GM20000 (cell line): ENCODE data around the gene CFAP251.

ENCODE experiments used
- DNase-seq: peaks from one replicate; pipeline ENCODE4 v3.0.0; 2012; ENCODE audit warnings: low spot score
- TF ChIP-seq, protein P1 (sequence below): IDR thresholded peaks from 2 replicates; pipeline ENCODE4 v1.5.1; 2012; ENCODE audit warnings: mild to moderate bottlenecking, control low read depth; ENCODE audit errors: extremely low read depth, missing control alignments

Gene CFAP251

DNA sequence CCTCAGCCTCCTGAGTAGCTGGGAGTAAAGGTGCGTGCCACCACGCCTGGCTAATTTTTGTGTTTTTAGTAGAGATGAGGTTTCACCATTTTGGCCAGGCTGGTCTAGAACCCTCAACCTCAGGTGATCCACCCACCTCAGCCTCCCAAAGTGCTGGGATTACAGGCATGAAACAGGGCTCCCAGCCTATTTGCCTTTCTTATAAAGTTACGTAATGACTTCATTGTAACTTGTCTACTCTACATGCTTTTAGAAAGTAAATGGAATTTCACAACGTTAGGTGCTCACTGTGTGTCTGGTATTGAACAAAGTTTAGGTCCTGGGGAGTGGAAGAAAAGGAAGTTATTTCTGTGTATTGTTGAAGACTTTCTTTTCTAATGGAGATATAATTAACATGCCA, 12.5 kb downstream of the CFAP251 start:
- no peak for DNase-seq
- TF ChIP-seq, protein P1, sequence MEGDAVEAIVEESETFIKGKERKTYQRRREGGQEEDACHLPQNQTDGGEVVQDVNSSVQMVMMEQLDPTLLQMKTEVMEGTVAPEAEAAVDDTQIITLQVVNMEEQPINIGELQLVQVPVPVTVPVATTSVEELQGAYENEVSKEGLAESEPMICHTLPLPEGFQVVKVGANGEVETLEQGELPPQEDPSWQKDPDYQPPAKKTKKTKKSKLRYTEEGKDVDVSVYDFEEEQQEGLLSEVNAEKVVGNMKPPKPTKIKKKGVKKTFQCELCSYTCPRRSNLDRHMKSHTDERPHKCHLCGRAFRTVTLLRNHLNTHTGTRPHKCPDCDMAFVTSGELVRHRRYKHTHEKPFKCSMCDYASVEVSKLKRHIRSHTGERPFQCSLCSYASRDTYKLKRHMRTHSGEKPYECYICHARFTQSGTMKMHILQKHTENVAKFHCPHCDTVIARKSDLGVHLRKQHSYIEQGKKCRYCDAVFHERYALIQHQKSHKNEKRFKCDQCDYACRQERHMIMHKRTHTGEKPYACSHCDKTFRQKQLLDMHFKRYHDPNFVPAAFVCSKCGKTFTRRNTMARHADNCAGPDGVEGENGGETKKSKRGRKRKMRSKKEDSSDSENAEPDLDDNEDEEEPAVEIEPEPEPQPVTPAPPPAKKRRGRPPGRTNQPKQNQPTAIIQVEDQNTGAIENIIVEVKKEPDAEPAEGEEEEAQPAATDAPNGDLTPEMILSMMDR = no peak

- TF ChIP-seq, protein P1 = no peak
- no peak for DNase-seq
These were observed 13.8 kb downstream of the CFAP251 start for GRCh38 chr12:121932176-121932536.

GRCh38 chr12:121932914-121933521, 14.6 kb downstream of the CFAP251 start:
- DNase-seq = no peak
- TF ChIP-seq, protein P1 = no peak

DNA sequence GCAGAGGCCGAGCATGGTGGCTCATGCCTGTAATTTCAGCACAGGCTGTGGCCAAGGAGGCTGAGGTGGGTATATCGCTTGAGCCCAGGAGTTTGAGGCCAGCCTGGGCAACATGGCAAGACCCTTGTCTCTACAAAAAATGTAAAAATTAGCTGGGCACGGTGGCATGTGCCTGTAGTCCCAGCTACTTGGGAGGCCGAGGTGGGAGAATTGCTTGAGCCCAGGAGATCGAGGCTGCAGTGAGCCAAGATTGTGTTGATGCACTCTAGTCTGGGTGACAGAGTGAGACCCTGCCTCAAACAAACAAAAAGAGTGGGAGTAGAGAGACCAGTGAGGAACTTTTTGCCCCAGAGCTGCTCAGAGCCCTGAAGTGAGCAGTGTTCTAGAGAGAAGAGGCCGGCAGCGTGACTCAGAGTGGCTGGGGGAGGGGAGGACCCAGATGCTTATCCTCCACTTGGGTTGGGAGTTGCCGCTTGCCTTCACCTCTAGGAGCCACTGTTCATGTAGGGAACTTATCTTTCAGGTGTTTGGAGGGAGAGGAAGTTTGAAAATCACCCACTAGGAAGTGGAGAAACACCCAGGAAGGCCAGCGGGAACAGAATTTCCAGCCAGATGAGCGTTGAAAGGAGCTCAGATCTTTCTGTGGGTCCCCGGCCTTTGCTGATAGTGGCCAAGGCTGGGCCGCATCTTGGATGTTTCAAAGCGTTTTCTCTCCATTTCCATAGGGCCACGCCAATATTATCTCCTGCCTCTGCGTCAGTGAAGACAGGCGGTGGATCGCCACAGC, 15.3 kb downstream of the CFAP251 start:
- DNase-seq = no peak
- TF ChIP-seq, protein P1 = no peak

DNA sequence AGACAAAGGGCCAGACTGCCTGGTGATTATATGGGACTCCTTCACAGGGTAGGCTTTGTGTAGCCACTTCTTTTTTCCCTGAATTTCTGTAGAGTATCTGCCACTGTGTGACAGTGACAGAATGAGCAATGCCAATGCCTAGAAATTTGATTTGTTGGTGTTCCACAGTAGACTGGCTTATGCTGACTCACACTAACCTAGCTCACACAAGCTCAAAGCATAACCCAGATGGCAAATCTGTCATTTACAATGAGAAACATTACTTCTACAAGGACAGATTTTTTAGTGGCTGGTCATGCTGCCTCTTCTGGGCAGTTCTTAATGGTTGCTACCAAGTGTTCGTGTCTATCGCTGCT, 15.9 kb downstream of the CFAP251 start:
- TF ChIP-seq, protein P1 = no peak
- DNase-seq = no peak

DNA sequence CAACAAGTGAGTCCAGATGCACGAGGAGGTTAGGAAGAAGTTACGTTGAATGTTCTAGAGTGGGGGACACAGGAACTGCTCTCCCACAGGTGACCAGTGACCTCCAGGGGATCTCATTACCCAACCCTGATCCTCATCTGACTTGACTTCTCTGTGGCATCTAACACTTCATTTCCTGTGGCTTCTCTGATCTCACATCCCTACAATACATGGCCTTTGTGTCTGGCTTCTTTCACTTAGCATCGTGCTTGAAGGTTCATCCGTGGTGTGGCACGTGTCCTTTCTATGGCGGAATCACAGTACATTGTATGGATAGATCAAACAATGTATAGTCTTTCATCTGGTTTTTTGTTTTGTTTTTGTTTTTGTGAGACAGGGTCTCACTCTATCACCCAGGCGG, 19.3 kb downstream of the CFAP251 start:
- no peak for DNase-seq
- TF ChIP-seq, protein P1 = no peak

DNA sequence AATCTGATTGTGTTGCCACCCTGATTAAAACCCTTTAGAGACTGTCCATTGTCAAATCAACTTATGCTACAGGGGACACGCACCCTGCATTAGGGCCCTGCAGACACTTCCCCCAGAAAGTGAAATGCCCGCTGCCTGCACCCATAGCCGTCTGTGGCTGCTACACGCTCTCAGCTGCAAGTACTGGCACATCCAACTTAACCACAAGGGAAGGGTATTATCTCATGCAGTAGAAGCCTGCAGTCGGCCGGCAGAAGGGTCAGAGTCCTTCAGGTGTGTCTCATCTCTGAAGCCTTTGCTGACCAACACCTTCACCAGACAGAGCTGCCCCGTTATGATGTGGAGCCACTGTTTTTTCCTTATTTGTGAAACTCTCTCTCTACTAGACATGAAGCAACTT, 20.8 kb downstream of the CFAP251 start:
- no peak for DNase-seq
- TF ChIP-seq, protein P1 = no peak
